ENCODE results near the gene CMTM7.

The CMTM7 gene

DNA sequence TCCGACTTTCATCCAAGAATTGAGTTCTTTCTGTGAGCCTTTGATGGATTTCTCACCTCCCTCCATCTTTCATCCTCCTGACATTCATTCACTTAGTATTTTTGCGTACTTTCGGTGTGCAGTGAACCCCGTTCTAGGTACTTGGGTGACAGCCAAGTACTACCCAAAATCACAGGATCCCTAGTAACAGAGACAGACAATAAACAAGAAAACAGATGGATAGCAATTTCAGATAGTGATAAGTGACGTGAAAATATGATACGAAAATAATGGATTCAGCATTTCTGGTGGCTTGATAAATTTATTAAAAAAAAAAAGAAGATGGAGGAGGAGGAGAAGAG is 111.3 kb downstream of the CMTM7 start:
- no peak for DNase-seq (ENCODE audit: low read depth)
- peak overlapping the region; percentile 97 for H3K4me3 ChIP-seq (ENCODE audit: low read length)
- TF ChIP-seq, protein P1, sequence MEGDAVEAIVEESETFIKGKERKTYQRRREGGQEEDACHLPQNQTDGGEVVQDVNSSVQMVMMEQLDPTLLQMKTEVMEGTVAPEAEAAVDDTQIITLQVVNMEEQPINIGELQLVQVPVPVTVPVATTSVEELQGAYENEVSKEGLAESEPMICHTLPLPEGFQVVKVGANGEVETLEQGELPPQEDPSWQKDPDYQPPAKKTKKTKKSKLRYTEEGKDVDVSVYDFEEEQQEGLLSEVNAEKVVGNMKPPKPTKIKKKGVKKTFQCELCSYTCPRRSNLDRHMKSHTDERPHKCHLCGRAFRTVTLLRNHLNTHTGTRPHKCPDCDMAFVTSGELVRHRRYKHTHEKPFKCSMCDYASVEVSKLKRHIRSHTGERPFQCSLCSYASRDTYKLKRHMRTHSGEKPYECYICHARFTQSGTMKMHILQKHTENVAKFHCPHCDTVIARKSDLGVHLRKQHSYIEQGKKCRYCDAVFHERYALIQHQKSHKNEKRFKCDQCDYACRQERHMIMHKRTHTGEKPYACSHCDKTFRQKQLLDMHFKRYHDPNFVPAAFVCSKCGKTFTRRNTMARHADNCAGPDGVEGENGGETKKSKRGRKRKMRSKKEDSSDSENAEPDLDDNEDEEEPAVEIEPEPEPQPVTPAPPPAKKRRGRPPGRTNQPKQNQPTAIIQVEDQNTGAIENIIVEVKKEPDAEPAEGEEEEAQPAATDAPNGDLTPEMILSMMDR (conservative IDR thresholded peaks at IDR 0.05; ENCODE audit: low read depth, low read length): no peak

All from retinal pigment epithelial cell (primary cell).